Hepatocyte (in vitro differentiated cells): ENCODE results near the gene RFNG. TPM values are rescaled to one million over a fixed set of nuclear protein-coding genes. Genes with fewer than 3 reads are reported as not detected.

ENCODE experiments used
- DNase-seq: peaks from one replicate; pipeline ENCODE4 v3.0.0-alpha.2; 2016; ENCODE audit warnings: low spot score
- H2AFZ ChIP-seq: fragments of 200-600 bp; sonication (generic); 2 replicates; pipeline ENCODE4 v1.6.0; 2016; ENCODE audit warnings: antibody characterized with exemption, mild to moderate bottlenecking
- H3K27ac ChIP-seq: fragments of 200-600 bp; sonication (generic); 2 replicates; pipeline ENCODE4 v1.5.1; 2016; ENCODE audit warnings: mild to moderate bottlenecking
- H3K27me3 ChIP-seq: fragments of 200-600 bp; sonication (generic); 2 replicates; pipeline ENCODE4 v1.6.1; 2016
- H3K36me3 ChIP-seq: fragments of 200-600 bp; sonication (generic); replicated peaks from 2 replicates; pipeline ENCODE4 v1.5.1; 2016; ENCODE audit warnings: low read depth; ENCODE audit not compliant: insufficient read depth
- H3K4me1 ChIP-seq: fragments of 200-600 bp; sonication (generic); 2 replicates; pipeline ENCODE4 v1.5.1; 2016; ENCODE audit warnings: mild to moderate bottlenecking, moderate library complexity; ENCODE audit not compliant: insufficient read depth
- H3K4me2 ChIP-seq: fragments of 200-600 bp; sonication (generic); 2 replicates; pipeline ENCODE4 v1.6.0; 2016
- H3K4me3 ChIP-seq: fragments of 200-600 bp; sonication (generic); 2 replicates; pipeline ENCODE4 v1.5.1; 2016; ENCODE audit warnings: mild to moderate bottlenecking
- H3K79me2 ChIP-seq: fragments of 200-600 bp; sonication (generic); 2 replicates; pipeline ENCODE4 v1.6.0; 2017; ENCODE audit warnings: mild to moderate bottlenecking
- H3K9me2 ChIP-seq: fragments of 200-600 bp; sonication (generic); replicated peaks from 2 replicates; pipeline ENCODE4 v1.6.0; 2017; ENCODE audit warnings: mild to moderate bottlenecking; ENCODE audit not compliant: insufficient read depth
- H3K9me3 ChIP-seq: fragments of 200-600 bp; sonication (generic); 2 replicates; pipeline ENCODE4 v1.5.1; 2016; ENCODE audit warnings: low read depth, mild to moderate bottlenecking
- H4K20me1 ChIP-seq: fragments of 200-600 bp; sonication (generic); 2 replicates; pipeline ENCODE4 v1.6.0; 2016; ENCODE audit warnings: mild to moderate bottlenecking; ENCODE audit not compliant: insufficient read depth, poor library complexity, severe bottlenecking
- EZH2 ChIP-seq: fragments of 200-600 bp; sonication (generic); IDR thresholded peaks from 2 replicates; pipeline ENCODE4 v1.6.1; 2016; ENCODE audit warnings: antibody characterized with exemption, mild to moderate bottlenecking, borderline replicate concordance
- EZH2phosphoT487 ChIP-seq: fragments of 200-600 bp; sonication (generic); IDR thresholded peaks from one replicate; pipeline ENCODE4 v1.6.1; 2018; ENCODE audit warnings: antibody characterized with exemption, mild to moderate bottlenecking, low read depth, moderate library complexity; ENCODE audit not compliant: unreplicated experiment, severe bottlenecking
- WGBS: methylation state at CpG from one replicate; pipeline ENCODE4 v1.1.6; 2016; ENCODE audit warnings: low lambda C conversion rate; ENCODE audit errors: missing lambda C conversion rate; 5-methylcytosine and 5-hydroxymethylcytosine counted together
- polyA plus RNA-seq: library from polyadenylated mRNA; unstranded; fragments of >200 nt; fragmentation: Nextera tagmentation; extraction: Ambion mirVana; gene quantifications from 2 replicates; pipeline ENCODE4 v1.2.1, GENCODE V29; 2016
- total RNA-seq: library from RNA; depleted of rRNA; stranded (reverse); fragments of >200 nt; gene quantifications from 2 replicates; pipeline ENCODE4 v1.2.3, GENCODE V29; 2014
- TF ChIP-seq, protein P1 (sequence below): fragments of 200-600 bp; sonication (generic); IDR thresholded peaks from 2 replicates; pipeline ENCODE4 v1.5.1; 2016; ENCODE audit warnings: antibody characterized with exemption, mild to moderate bottlenecking; ENCODE audit not compliant: poor library complexity

RFNG gene
- total and polyA plus RNA-seq, 2 experiments from 2014 or later = 43.2 to 109 TPM

- Histone ChIP-seq H3K36me3 (no peaks in the 10 kb centered on the region), H3K4me2 (no peak overlapping the region), H4K20me1 (no peaks in the 10 kb centered on the region), H3K79me2 (peaks cover 11% of the 10 kb centered on the region), H3K9me3 (no peaks in the 10 kb centered on the region), H2AFZ (no peak overlapping the region), H3K27ac (no peak overlapping the region), H3K4me1 (peaks cover 24% of the 10 kb centered on the region), H3K27me3 (no peaks in the 10 kb centered on the region), H3K9me2 (no peaks in the 10 kb centered on the region), H3K4me3 (no peak overlapping the region)
- WGBS = 97% methylated on average over 25 of the region's 25 CpGs
- TF ChIP-seq EZH2 (no peak), EZH2phosphoT487 (no peak)
- TF ChIP-seq, protein P1, sequence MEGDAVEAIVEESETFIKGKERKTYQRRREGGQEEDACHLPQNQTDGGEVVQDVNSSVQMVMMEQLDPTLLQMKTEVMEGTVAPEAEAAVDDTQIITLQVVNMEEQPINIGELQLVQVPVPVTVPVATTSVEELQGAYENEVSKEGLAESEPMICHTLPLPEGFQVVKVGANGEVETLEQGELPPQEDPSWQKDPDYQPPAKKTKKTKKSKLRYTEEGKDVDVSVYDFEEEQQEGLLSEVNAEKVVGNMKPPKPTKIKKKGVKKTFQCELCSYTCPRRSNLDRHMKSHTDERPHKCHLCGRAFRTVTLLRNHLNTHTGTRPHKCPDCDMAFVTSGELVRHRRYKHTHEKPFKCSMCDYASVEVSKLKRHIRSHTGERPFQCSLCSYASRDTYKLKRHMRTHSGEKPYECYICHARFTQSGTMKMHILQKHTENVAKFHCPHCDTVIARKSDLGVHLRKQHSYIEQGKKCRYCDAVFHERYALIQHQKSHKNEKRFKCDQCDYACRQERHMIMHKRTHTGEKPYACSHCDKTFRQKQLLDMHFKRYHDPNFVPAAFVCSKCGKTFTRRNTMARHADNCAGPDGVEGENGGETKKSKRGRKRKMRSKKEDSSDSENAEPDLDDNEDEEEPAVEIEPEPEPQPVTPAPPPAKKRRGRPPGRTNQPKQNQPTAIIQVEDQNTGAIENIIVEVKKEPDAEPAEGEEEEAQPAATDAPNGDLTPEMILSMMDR = no peak
- no peak for DNase-seq
Observed at GRCh38 chr17:82025401-82026107, 26.1 kb downstream of the RFNG start.

- Histone ChIP-seq H3K4me1 (peaks cover 19% of the 10 kb centered on the region), H3K4me2 (no peak overlapping the region), H3K4me3 (no peak overlapping the region), H3K9me2 (no peaks in the 10 kb centered on the region), H4K20me1 (no peaks in the 10 kb centered on the region), H2AFZ (no peak overlapping the region), H3K27ac (no peak overlapping the region), H3K36me3 (no peaks in the 10 kb centered on the region), H3K27me3 (no peaks in the 10 kb centered on the region), H3K79me2 (peaks cover 11% of the 10 kb centered on the region), H3K9me3 (no peaks in the 10 kb centered on the region)
- 96% methylated on average over 17 of the region's 17 CpGs for WGBS
- DNase-seq = no peak
- TF ChIP-seq EZH2phosphoT487 (no peak), EZH2 (no peak)
- TF ChIP-seq, protein P1 = no peak
Observed at GRCh38 chr17:82024859-82025258, 26.8 kb downstream of the RFNG start.

- Histone ChIP-seq H3K36me3 (no peaks in the 10 kb centered on the region), H2AFZ (peak overlapping the region; percentile 41)
- WGBS = 11% methylated on average over 47 of the region's 55 CpGs
Observed at GRCh38 chr17:82023447-82024241, 28.0 kb downstream of the RFNG start.

More at GRCh38 chr17:82023447-82024241, 28.0 kb downstream of the RFNG start:
- Histone ChIP-seq H3K9me2 (no peaks in the 10 kb centered on the region), H3K27ac (no peak overlapping the region), H3K4me3 (peak overlapping the region; percentile 30), H3K4me2 (peak overlapping the region; percentile 88), H3K27me3 (no peaks in the 10 kb centered on the region), H4K20me1 (no peaks in the 10 kb centered on the region), H3K79me2 (peaks cover 11% of the 10 kb centered on the region), H3K4me1 (peaks cover 19% of the 10 kb centered on the region), H3K9me3 (no peaks in the 10 kb centered on the region)
- peak; percentile 55 for DNase-seq
- no peak for TF ChIP-seq EZH2
- no peak for TF ChIP-seq EZH2phosphoT487
- TF ChIP-seq, protein P1 = no peak
